Limb (tissue), 2 donors: ENCODE results near the gene INPP5K.
"Not testable (repeated sequence)": the region's sequence is repeated elsewhere in the genome, so short reads cannot be mapped to it uniquely, and the experiment has no call there.

ENCODE experiments used
- DNase-seq, 2 donors: peaks; one replicate each; pipeline ENCODE4 v3.0.0-alpha.2; 2016; ENCODE audit errors: extremely low spot score in 2 of 2

INPP5K gene

DNA sequence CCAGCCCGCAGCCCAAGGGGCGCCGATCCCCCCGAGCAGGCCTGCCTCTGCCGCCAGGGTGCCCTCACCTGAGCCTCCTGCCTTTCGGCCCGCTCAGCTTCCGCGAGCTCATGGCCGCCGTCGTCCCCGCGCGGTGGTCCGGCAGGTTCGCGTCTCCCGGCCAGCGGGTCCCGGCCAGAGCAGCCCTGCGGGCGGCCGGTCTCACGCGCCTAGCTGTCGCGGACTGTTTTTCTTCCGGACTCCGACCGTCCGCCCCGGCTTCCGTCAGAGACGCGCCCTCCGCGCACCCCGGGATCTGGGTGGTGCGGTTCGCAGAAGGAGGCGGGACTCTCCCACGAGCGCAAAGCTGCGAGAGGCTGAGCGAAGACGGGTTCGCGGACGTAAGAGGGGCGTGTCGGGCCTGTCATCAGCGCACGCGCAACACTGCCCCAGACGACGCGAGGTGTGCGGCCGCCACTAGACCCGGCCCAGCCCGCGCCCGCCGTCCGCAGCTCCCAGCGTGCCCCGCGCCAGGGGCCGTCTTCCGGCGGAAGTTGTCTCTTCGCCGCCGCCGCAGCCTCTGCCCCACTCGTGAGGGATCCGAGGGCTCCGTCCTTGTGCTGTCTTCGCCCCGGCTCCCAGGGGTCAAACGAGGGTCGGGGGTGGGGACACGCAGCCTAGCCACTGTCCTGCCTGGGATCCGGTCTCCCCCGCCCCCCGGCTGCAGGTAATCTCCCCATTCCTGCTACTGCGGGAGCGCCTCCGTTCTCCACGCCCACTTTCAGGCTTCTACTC, at the start of gene INPP5K:
Gene INPP5K, minus strand, starts transcription at position 225 of the 774 bp plus-strand sequence. Its CDS starts 113 bp downstream, at position 112.
- peak; percentile 98 for DNase-seq

DNA sequence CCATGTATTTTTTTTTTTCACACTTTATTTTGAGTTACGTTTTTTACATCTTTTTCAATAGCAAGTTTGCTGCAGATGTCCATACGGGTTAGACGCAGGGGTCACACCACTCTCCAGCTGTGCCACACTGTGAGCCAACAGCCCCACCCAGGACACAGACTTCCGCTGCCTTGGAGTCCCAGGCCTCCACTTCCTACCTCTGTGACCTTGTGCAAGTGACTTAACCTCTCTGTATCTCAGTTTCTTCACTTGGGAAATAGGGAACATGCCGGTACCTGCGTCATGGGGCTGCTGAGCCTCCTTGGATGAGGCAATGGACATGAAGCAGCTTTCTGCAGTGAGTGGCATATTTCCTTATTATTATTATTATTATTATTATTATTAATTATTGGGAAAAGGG, 49.5 kb upstream of the INPP5K start:
- DNase-seq = no peak

GRCh38 chr17:1563786-1564613, 47.6 kb upstream of the INPP5K start:
- DNase-seq = no peak

DNA sequence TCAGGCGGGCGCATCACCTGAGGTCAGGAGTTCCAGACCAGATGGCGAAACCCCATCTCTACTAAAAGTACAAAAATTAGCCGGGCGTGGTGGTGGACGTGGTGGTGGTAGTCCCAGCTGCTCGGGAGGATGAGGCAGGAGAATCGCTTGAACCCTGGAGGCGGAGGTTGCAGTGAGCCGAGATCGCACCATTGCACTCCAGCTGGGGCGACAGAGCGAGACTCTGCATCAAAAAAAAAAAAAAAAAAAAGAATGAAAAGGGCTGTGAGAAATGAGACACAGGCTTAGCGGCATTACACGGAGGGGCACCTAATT, 47.0 kb upstream of the INPP5K start:
- not testable (repeated sequence) for DNase-seq

GRCh38 chr17:1562176-1562643, 45.8 kb upstream of the INPP5K start:
- DNase-seq = no peak

- peak in 1 of 2 donors; percentile 63 for DNase-seq
These were observed 45.2 kb upstream of the INPP5K start for GRCh38 chr17:1561420-1562175.

- no peak for DNase-seq
These were observed 44.5 kb upstream of the INPP5K start for GRCh38 chr17:1560858-1561355.

GRCh38 chr17:1560101-1560857, 43.9 kb upstream of the INPP5K start:
- no peak for DNase-seq

- no peak for DNase-seq
These were observed 42.9 kb upstream of the INPP5K start for GRCh38 chr17:1559047-1560043.

DNA sequence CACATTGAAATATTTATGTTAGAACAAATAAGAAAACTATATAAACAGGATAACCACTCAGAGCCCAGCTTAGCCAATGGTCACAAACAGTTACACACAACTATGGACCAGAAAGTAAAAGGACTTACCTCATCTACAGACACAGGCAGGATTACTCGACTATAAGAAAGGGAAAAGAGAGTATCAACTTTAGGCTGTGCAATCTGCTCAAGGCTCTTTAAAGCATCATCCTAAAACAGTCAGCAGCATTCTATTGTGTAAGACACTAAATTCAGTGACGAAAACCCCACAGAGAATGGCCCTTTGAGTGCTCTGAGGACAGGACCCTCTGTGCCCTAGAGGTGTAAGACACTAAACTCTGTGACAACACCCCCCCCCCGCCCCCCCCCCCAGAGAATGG, 42.0 kb upstream of the INPP5K start:
- no peak for DNase-seq

DNA sequence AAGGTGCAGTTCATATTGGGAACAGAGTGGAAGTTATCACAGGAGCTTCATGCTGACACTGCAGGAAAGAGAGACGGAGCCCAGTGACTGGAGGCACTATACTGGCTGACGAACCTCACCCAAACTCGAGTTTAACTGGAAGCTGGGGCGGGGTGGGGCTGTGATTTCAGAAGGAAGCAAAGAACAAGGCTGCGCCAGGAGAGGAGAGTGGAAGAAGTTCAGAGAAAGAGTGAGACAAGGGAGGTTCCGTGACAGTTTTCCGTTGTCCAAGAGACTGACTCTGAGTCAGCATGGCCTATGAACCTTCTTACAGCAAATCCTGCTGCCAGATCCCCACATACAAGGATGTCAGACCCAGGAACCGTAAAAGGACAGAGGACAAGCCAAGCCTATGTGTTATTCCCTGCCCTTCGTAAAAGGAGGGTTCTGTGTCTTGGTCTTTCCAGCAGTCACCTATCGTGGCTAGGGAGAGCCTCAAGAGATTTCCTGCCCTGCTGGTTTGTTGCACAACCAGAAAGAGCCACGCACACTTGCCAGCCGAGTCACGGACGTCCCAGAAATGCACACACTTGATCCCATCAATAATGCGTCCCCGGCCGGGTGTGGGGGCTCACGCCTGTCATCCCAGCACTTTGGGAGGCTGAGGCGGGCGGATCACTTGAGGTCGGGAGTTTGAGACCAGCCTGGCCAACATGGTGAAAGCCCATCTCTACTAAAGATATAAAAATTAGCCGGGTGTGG, 41.1 kb upstream of the INPP5K start:
- DNase-seq = no peak

DNA sequence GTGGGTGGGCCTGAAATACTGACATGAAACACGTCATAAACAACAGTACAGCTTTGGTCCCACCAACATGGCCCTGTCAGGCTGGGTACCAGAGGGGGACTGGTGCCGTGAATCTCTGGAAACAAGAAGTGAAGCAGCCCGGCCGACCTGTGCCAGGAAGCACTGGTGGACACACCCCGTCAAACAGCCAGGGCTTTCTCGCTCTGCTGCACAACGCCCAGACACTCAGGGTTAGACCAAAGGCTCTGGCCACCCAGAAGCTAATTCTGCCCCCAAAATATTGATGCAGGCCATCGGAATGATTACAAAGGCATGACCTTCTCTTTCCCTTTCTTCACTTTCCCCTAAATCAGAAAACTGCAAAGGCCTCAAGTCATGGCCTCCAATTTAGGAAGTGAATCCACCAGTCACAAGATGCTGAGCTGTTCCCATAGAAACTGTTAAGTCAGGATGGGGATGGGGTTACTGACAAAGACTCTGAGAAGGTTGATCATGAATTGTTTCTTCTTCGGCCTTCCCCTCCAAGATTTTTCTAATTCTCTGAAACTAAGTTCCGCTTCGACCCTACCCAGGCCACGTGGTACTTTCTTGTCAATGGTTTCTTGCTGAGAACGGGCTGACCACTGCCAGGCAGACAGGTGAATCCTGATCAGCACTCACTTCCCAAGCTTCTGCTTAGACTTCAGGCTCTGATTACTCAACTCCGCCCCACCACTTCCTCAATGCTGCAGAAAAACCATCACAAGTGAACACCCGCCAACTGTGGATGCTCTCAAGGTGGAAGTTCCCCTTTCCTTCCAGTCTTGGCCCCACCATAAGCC, 39.4 kb upstream of the INPP5K start:
- DNase-seq = no peak

GRCh38 chr17:1554751-1555540, 38.5 kb upstream of the INPP5K start:
- no peak for DNase-seq

DNA sequence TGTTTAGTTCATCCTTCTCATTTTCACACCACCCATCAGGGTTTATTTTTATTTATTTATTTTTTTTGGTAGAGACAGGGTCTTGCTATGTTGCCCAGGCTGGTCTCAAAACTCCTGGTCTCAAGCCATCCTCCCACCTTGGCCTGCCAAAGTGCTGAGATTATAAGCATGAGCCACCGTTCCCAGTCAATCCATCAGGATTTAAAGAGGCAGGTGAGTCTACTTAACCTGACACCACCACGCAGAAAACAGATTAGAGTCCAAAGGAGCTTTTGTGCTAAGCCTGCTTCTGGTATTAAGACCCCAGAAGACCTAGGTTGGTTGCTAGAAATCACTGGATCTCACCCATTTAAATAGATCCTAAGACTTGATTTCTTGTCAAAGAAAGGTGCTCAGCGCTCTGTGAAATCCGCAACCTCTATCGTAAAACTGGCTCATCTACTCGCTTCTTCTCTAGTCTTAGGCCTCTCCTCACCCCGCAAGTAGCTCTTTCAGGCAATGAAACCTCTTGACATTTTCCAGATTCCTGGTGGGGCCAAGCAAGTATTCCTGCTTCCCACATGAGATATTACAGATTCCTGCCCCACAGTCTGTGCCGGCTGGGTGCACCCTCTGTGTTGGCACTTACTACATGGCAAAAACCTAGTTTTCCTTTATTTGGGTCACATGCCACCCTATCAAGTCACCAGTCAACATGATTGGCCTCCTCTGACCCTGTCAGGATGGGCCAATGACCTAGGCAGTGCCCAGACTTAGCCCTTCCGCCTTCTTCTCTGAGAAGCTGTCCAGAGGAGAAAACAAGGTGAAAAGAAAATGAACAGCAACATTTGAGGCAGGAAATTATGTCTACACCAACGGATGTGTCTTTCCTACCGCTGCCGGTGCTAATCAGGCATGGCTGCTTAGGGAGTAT, 37.2 kb upstream of the INPP5K start:
- no peak for DNase-seq

DNA sequence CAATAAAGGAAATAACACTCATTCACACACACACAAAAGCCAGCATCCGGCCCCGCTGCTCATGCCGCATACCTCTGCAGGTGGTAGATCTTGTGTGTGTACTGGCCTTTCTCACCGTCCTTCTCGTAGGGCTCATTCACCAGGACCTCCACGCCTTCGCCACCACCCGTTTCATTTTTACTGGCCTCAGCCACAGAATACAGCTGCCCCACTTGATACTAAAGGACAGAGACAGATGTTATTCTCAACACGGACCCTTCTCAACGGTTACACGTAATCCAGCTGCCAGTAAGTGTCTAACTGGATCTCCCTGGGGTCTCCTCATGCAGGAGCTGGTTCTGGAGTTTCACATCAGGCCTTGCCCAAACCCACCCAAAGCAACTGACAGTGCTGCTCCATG, 36.5 kb upstream of the INPP5K start:
- DNase-seq = no peak

GRCh38 chr17:1551741-1552140, 35.3 kb upstream of the INPP5K start:
- no peak for DNase-seq
